Heart left ventricle (tissue), 13 donors: ENCODE data around the gene SETBP1.

Experiments
- CTCF ChIP-seq, 12 donors: fragments of 200-600 bp; sonication (generic) in 4 of 12; IDR thresholded peaks; one replicate each; pipeline versions ENCODE4 v1.5.0 to v1.8.0; 2018 to 2022; ENCODE audit warnings: antibody characterized with exemption in 12 of 12, mild to moderate bottlenecking in 5 of 12
- POLR2A ChIP-seq, 2 donors: fragments of 450-650 bp; IDR thresholded peaks; one replicate each; pipeline ENCODE4 v1.6.1; 2017; ENCODE audit warnings: antibody characterized with exemption in 2 of 2, mild to moderate bottlenecking in 2 of 2, moderate library complexity in 2 of 2
- donor health status: ischemic (EF 13 %, LVEDD 7.1; RV severe dilation, severe dysfunction).
- donor health status: DM: no; HTN: yes; CAD: no.
- donor health status: DM: no; HTN: no; CAD: no.
- donor health status: ischemic (EF 25% LVEDD 6.9; RV normal size, moderate dysfunction).
- donor health status: ischemic (EF 25% LVEDD 5.7; RV mildly dilated, moderate dysfunction).
- donor health status: ischemic (EF 35%, LVEDD 5.7; RV mildly dilated, moderate dysfunction).
- donor health status: nonischemic (EF 11% LVEDD 7.7; RV severe dilation, severe dysfunction).
- donor health status: DM: yes; HTN: yes; CAD: no.
- donor health status: PGD.
- donor health status: ischemic (EF 29% LVEDD 5.4; RV normal size, mild dysfunction).
- donor health status: nonischemic (EF 23%, LVEDD 6.1; RV moderate dilation, normal function).

- TF ChIP-seq CTCF (IDR thresholded peaks at IDR 0.05) (no peak), POLR2A (IDR thresholded peaks at IDR 0.05) (no peak)
Measured at GRCh38 chr18:45110577-45111501, 430.2 kb downstream of the SETBP1 start.
